ENCODE data around the gene HAP1. TPM values are rescaled to one million over a fixed set of nuclear protein-coding genes. Genes with fewer than 3 reads are reported as not detected.

Gene HAP1
- polyA plus RNA-seq, 2 of the 4 experiments (the other 2 are of a cell fraction), result 1.6 to 2.2 TPM

- peaks cover 29% of the 10 kb centered on the region for H3K4me1 ChIP-seq
- FAIRE-seq, result no peak
- ATAC-seq, result no peak
- ChIA-PET POLR2A (interaction anchor here (2.6 kb wide), 1 partner anchor 17 kb away, joined by 6 read pairs; the partner anchor contains the start of gene JUP), CTCF (interaction anchor here (52.0 to 96.0 kb wide), 2 partner anchors 18 to 19 kb away, joined by 3262 read pairs; partner anchors contain the start of genes FKBP10, GAST, HAP1 and JUP)
- H3K4me3 ChIP-seq, result no peak overlapping the region
- TF ChIP-seq NR3C1 (IDR thresholded peaks at IDR 0.05), result no peak
- TF ChIP-seq, protein P1, sequence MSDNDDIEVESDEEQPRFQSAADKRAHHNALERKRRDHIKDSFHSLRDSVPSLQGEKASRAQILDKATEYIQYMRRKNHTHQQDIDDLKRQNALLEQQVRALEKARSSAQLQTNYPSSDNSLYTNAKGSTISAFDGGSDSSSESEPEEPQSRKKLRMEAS (IDR thresholded peaks at IDR 0.05), result no peak
- DNase-seq (ENCODE audit: low read depth in 1 of 2, low spot score in 1 of 2), result no peak
- H3K27ac ChIP-seq, result no peak overlapping the region
- H3K9me3 ChIP-seq, result no peaks in the 10 kb centered on the region
- 86% methylated on average over 6 of the region's 16 CpGs for WGBS (ENCODE audit: missing lambda C conversion rate)
- no peak overlapping the region for H3K4me2 ChIP-seq
Measured at GRCh38 chr17:41769346-41769862, 35.0 kb upstream of the HAP1 start.

- FAIRE-seq (no peak), DNase-seq (ENCODE audit: low read depth in 1 of 2, low spot score in 1 of 2) (no peak), ATAC-seq (no peak)
- 91% methylated on average over 23 of the region's 23 CpGs for WGBS (ENCODE audit: missing lambda C conversion rate)
- H3K9me3 ChIP-seq, result no peaks in the 10 kb centered on the region
- no peak overlapping the region for H3K27ac ChIP-seq
- TF ChIP-seq GATA3 (IDR thresholded peaks at IDR 0.05; ENCODE audit: borderline replicate concordance) (no peak), EP300 (IDR thresholded peaks at IDR 0.05) (no peak)
- H3K4me1 ChIP-seq, result peaks cover 23% of the 10 kb centered on the region
- ChIA-PET CTCF (interaction anchor here (52.0 to 96.0 kb wide), 2 partner anchors 19 kb away, joined by 3262 read pairs; partner anchors contain the start of genes FKBP10, GAST, HAP1 and JUP), POLR2A (interaction anchor here (2.6 kb wide), 1 partner anchor 18 kb away, joined by 6 read pairs; the partner anchor contains the start of gene JUP)
- H3K4me2 ChIP-seq, result no peak overlapping the region
- H3K4me3 ChIP-seq, result no peak overlapping the region
Measured at GRCh38 chr17:41768682-41769288, 34.3 kb upstream of the HAP1 start.

- FAIRE-seq (no peak), DNase-seq (ENCODE audit: low read depth in 1 of 2, low spot score in 1 of 2) (no peak), ATAC-seq (no peak)
- ChIA-PET POLR2A (no interaction called here), CTCF (interaction anchor here (52.0 to 96.0 kb wide), 2 partner anchors 17 to 20 kb away, joined by 3262 read pairs; partner anchors contain the start of genes FKBP10, GAST, HAP1 and JUP)
- TF ChIP-seq ZSCAN20 (CRISPR knock-in tag; IDR thresholded peaks at IDR 0.05) (no peak), PHF8 (IDR thresholded peaks at IDR 0.05; ENCODE audit: borderline replicate concordance, low read depth) (no peak), CEBPB (IDR thresholded peaks at IDR 0.05) (no peak), HOXB13 (CRISPR knock-in tag; IDR thresholded peaks at IDR 0.05; ENCODE audit: low read depth) (no peak), POLR2AphosphoS2 (conservative IDR thresholded peaks at IDR 0.05; ENCODE audit: low read length) (no peak), RARB (CRISPR knock-in tag; IDR thresholded peaks at IDR 0.05) (no peak), GATA3 (IDR thresholded peaks at IDR 0.05; ENCODE audit: borderline replicate concordance) (no peak), ZNF302 (CRISPR knock-in tag; IDR thresholded peaks at IDR 0.05) (no peak), MAZ (IDR thresholded peaks at IDR 0.05; ENCODE audit: borderline replicate concordance, low read depth, low read length) (no peak), NFE2L2 (conservative IDR thresholded peaks at IDR 0.05; ENCODE audit: low read length) (no peak), FOSL2 (IDR thresholded peaks at IDR 0.05) (no peak), FOSL2 (CRISPR knock-in tag; IDR thresholded peaks at IDR 0.05) (no peak), HEYL (CRISPR knock-in tag; IDR thresholded peaks at IDR 0.05) (no peak)
- TF ChIP-seq, protein P2, sequence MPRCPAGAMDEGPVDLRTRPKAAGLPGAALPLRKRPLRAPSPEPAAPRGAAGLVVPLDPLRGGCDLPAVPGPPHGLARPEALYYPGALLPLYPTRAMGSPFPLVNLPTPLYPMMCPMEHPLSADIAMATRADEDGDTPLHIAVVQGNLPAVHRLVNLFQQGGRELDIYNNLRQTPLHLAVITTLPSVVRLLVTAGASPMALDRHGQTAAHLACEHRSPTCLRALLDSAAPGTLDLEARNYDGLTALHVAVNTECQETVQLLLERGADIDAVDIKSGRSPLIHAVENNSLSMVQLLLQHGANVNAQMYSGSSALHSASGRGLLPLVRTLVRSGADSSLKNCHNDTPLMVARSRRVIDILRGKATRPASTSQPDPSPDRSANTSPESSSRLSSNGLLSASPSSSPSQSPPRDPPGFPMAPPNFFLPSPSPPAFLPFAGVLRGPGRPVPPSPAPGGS (IDR thresholded peaks at IDR 0.05), result no peak
- H3K4me1 ChIP-seq, result peaks cover 10% of the 10 kb centered on the region
- no peak overlapping the region for H3K27ac ChIP-seq
- H3K4me2 ChIP-seq, result no peak overlapping the region
- H3K4me3 ChIP-seq, result no peak overlapping the region
- no peaks in the 10 kb centered on the region for H3K9me3 ChIP-seq
- 94% methylated on average over 17 of the region's 18 CpGs for WGBS (ENCODE audit: missing lambda C conversion rate)
Measured at GRCh38 chr17:41767324-41768042, 33.0 kb upstream of the HAP1 start.

DNA sequence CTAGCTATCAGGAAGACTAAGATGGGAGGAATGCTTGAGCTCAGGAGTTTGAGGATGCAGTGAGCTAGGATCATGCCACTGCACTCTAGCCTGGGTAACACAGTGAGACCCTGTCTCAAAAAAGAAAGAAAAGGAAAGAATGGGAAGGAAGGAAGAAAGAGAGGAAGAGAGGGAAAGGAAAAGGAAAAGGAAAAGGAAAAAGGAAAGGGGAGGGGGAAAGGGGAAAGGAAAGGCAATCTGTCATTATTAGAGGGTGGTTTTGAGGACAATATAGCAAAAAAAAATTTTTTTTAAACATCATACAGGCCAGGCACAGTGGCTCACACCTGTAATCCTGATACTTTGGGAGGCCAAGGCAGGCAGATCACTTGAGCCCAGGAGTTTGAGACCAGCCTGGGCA lies 31.7 kb upstream of the HAP1 start:
- no peak for DNase-seq (ENCODE audit: low read depth in 1 of 2, low spot score in 1 of 2)
- Histone ChIP-seq H3K27ac (no peak overlapping the region), H3K4me1 (no peaks in the 10 kb centered on the region; the same call in 2 of the 3 replicates), H3K9me3 (no peaks in the 10 kb centered on the region), H3K4me2 (no peak overlapping the region), H3K4me3 (no peak overlapping the region)
- ATAC-seq, result no peak
- ChIA-PET POLR2A (interaction anchor here (0.7 kb wide), 1 partner anchor 11 kb away, joined by 3 read pairs; no protein-coding TSS in a partner anchor), CTCF (interaction anchor here (52.0 to 96.0 kb wide), 2 partner anchors 16 to 22 kb away, joined by 3262 read pairs; partner anchors contain the start of genes FKBP10, GAST, HAP1 and JUP)
- FAIRE-seq, result peak; percentile 7
- TF ChIP-seq JUNB (IDR thresholded peaks at IDR 0.05), result no peak
- TF ChIP-seq ZNF302 (CRISPR knock-in tag; IDR thresholded peaks at IDR 0.05), result no peak
- TF ChIP-seq CHD4 (IDR thresholded peaks at IDR 0.05; ENCODE audit: borderline replicate concordance), result no peak
- no peak for TF ChIP-seq FOSL2 (IDR thresholded peaks at IDR 0.05)
- TF ChIP-seq FOSL2 (CRISPR knock-in tag; IDR thresholded peaks at IDR 0.05), result no peak
- no peak for TF ChIP-seq PHF8 (IDR thresholded peaks at IDR 0.05; ENCODE audit: borderline replicate concordance, low read depth)
- TF ChIP-seq, protein P3, sequence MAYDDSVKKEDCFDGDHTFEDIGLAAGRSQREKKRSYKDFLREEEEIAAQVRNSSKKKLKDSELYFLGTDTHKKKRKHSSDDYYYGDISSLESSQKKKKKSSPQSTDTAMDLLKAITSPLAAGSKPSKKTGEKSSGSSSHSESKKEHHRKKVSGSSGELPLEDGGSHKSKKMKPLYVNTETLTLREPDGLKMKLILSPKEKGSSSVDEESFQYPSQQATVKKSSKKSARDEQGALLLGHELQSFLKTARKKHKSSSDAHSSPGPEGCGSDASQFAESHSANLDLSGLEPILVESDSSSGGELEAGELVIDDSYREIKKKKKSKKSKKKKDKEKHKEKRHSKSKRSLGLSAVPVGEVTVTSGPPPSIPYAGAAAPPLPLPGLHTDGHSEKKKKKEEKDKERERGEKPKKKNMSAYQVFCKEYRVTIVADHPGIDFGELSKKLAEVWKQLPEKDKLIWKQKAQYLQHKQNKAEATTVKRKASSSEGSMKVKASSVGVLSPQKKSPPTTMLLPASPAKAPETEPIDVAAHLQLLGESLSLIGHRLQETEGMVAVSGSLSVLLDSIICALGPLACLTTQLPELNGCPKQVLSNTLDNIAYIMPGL (CRISPR knock-in tag; IDR thresholded peaks at IDR 0.05; ENCODE audit: borderline replicate concordance), result no peak
- TF ChIP-seq REST (IDR thresholded peaks at IDR 0.05), result no peak
